Panc1 (cell line): ENCODE results near the gene TMEM121B.

ENCODE experiments used
- CTCF ChIP-seq: fragments of 450-650 bp; IDR thresholded peaks from 2 replicates; pipeline ENCODE4 v1.5.1; 2017; ENCODE audit warnings: mild to moderate bottlenecking
- POLR2AphosphoS5 ChIP-seq: IDR thresholded peaks from 2 replicates; pipeline ENCODE4 v1.6.1; 2012; ENCODE audit warnings: mild to moderate bottlenecking, low read depth, low read length, moderate library complexity
- REST ChIP-seq, 2 experiments: IDR thresholded peaks; 2 replicates each; pipeline ENCODE4 v1.6.1; 2011 to 2012; ENCODE audit warnings: low read depth in 2 of 2, control low read depth in 1 of 2, low read length in 1 of 2, mild to moderate bottlenecking in 1 of 2, moderate library complexity in 1 of 2; ENCODE audit not compliant: insufficient read depth in 1 of 2
- SIN3A ChIP-seq: IDR thresholded peaks from 2 replicates; pipeline ENCODE4 v1.6.1; 2012; ENCODE audit warnings: low read depth, mild to moderate bottlenecking, low read length, moderate library complexity, borderline replicate concordance; ENCODE audit not compliant: insufficient read depth
- TCF7L2 ChIP-seq: IDR thresholded peaks from 2 replicates; pipeline ENCODE4 v1.6.1; 2011; ENCODE audit warnings: mild to moderate bottlenecking, low read depth, low read length, inconsistent platforms

GRCh38 chr22:17157714-17158113, 36.6 kb upstream of the TMEM121B start:
- TF ChIP-seq CTCF, result no peak
- TF ChIP-seq REST (IDR thresholded peaks at IDR 0.05; ENCODE audit: insufficient read depth in 1 of 2, low read depth in 2 of 2, low read length in 1 of 2), result no peak
- no peak for TF ChIP-seq POLR2AphosphoS5
- no peak for TF ChIP-seq SIN3A
- TF ChIP-seq TCF7L2, result no peak
